Mucosa of rectum (tissue), 2 donors: ENCODE data around the gene CD22.

Experiments
- H3K27ac ChIP-seq, 2 donors: one replicate each; pipeline ENCODE4 v1.7.0; 2013; ENCODE audit warnings: inconsistent platforms in 2 of 2, low read depth in 2 of 2, low read length in 2 of 2
- H3K27me3 ChIP-seq, 2 donors: one replicate each; pipeline ENCODE4 v1.7.0; 2013; ENCODE audit warnings: low read length in 2 of 2; ENCODE audit not compliant: control insufficient read depth in 2 of 2, insufficient read depth in 2 of 2
- H3K36me3 ChIP-seq, 2 donors: one replicate each; pipeline ENCODE4 v1.7.0; 2013; ENCODE audit warnings: low read length in 2 of 2; ENCODE audit not compliant: control insufficient read depth in 2 of 2, insufficient read depth in 2 of 2
- H3K4me1 ChIP-seq, 2 donors: one replicate each; pipeline ENCODE4 v1.7.0; 2013; ENCODE audit warnings: low read length in 2 of 2, mild to moderate bottlenecking in 1 of 2; ENCODE audit not compliant: control insufficient read depth in 2 of 2, insufficient read depth in 2 of 2
- H3K4me3 ChIP-seq, 2 donors: one replicate each; pipeline ENCODE4 v1.7.0; 2013; ENCODE audit warnings: low read length in 2 of 2
- H3K9ac ChIP-seq, 2 donors: one replicate each; pipeline ENCODE4 v1.7.0; 2013; ENCODE audit warnings: low read length in 2 of 2, low read depth in 1 of 2, mild to moderate bottlenecking in 1 of 2
- H3K9me3 ChIP-seq, 2 donors: one replicate each; pipeline ENCODE4 v1.7.0; 2013; ENCODE audit warnings: low read length in 2 of 2; ENCODE audit not compliant: control insufficient read depth in 2 of 2
- donor health status: healthy.
- donor health status: Normal muscosa, but diverticular disease.

CD22 gene

GRCh38 chr19:35340431-35340830, 11.4 kb downstream of the CD22 start:
- no peak overlapping the region for H3K9ac ChIP-seq
- H3K4me3 ChIP-seq, result no peak overlapping the region
- H3K36me3 ChIP-seq, result no peaks in the 10 kb centered on the region
- H3K4me1 ChIP-seq, result no peaks in the 10 kb centered on the region
- H3K27me3 ChIP-seq, result peaks cover 0 to 5% of the 10 kb centered on the region in 2 donors
- H3K27ac ChIP-seq, result no peak overlapping the region
- H3K9me3 ChIP-seq, result no peaks in the 10 kb centered on the region

DNA sequence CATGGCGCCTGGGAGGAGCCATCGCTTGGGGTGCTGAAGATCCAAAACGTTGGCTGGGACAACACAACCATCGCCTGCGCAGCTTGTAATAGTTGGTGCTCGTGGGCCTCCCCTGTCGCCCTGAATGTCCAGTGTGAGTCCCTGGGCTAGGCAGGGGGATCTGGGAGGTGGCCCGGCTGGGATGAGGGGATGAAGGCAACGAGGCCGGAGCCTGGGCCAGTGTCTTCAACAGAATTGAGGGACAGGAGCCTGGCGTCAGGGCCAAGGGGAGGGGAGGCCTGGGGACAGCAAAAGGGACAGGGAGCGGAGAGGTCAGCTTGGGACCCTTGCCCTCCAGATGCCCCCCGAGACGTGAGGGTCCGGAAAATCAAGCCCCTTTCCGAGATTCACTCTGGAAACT, 12.0 kb downstream of the CD22 start:
- Histone ChIP-seq H3K27ac (no peak overlapping the region), H3K36me3 (no peaks in the 10 kb centered on the region), H3K27me3 (peaks cover 0 to 5% of the 10 kb centered on the region in 2 donors), H3K9me3 (no peaks in the 10 kb centered on the region), H3K4me1 (no peaks in the 10 kb centered on the region), H3K9ac (no peak overlapping the region), H3K4me3 (no peak overlapping the region)

DNA sequence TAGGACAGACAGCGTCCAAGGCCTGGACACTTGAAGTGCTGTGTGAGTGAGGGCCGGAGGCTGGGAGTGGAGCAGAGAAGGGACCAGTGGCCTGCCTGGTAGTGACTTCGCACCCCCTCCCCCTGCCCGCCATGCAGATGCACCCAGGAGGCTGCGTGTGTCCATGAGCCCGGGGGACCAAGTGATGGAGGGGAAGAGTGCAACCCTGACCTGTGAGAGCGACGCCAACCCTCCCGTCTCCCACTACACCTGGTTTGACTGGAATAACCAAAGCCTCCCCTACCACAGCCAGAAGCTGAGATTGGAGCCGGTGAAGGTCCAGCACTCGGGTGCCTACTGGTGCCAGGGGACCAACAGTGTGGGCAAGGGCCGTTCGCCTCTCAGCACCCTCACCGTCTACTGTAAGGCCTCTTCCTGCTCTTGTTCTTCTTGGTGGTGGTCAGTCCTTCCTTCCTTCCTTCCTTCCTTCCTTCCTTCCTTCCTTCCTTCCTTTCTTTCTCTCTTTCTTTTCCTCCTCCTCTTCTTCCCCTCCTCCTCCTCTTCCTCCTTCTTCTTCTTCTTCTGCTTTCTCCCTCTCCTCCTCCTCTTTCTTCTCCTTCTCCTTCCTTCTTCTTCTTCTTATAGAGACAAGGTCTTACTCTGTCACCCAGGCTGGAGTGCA, 12.7 kb downstream of the CD22 start:
- Histone ChIP-seq H3K27me3 (peaks cover 0 to 5% of the 10 kb centered on the region in 2 donors), H3K9me3 (no peaks in the 10 kb centered on the region), H3K36me3 (no peaks in the 10 kb centered on the region), H3K4me3 (no peak overlapping the region), H3K9ac (no peak overlapping the region), H3K4me1 (no peaks in the 10 kb centered on the region), H3K27ac (no peak overlapping the region)

GRCh38 chr19:35342430-35342829, 13.4 kb downstream of the CD22 start:
- H3K9ac ChIP-seq, result no peak overlapping the region
- no peaks in the 10 kb centered on the region for H3K4me1 ChIP-seq
- no peak overlapping the region for H3K4me3 ChIP-seq
- H3K27ac ChIP-seq, result no peak overlapping the region
- H3K36me3 ChIP-seq, result no peaks in the 10 kb centered on the region
- no peaks in the 10 kb centered on the region for H3K9me3 ChIP-seq
- H3K27me3 ChIP-seq, result peaks cover 0 to 5% of the 10 kb centered on the region in 2 donors

GRCh38 chr19:35344511-35345031, 15.6 kb downstream of the CD22 start:
- Histone ChIP-seq H3K9ac (no peak overlapping the region), H3K4me1 (peaks cover 0 to 2% of the 10 kb centered on the region in 2 donors), H3K9me3 (no peaks in the 10 kb centered on the region), H3K4me3 (no peak overlapping the region), H3K36me3 (no peaks in the 10 kb centered on the region), H3K27me3 (peaks cover 0 to 7% of the 10 kb centered on the region in 2 donors), H3K27ac (no peak overlapping the region)

GRCh38 chr19:35345671-35346111, 16.7 kb downstream of the CD22 start:
- Histone ChIP-seq H3K9me3 (no peaks in the 10 kb centered on the region), H3K9ac (no peak overlapping the region), H3K27ac (no peak overlapping the region), H3K27me3 (peaks cover 0 to 5% of the 10 kb centered on the region in 2 donors), H3K4me3 (no peak overlapping the region), H3K4me1 (peaks cover 0 to 2% of the 10 kb centered on the region in 2 donors), H3K36me3 (no peaks in the 10 kb centered on the region)

- no peak overlapping the region for H3K9ac ChIP-seq
- H3K9me3 ChIP-seq, result no peaks in the 10 kb centered on the region
- peak overlapping the region in 1 of 2 donors; percentile 43 for H3K27ac ChIP-seq
- no peaks in the 10 kb centered on the region for H3K36me3 ChIP-seq
- peaks cover 0 to 2% of the 10 kb centered on the region in 2 donors for H3K4me1 ChIP-seq
- H3K4me3 ChIP-seq, result no peak overlapping the region
- peaks cover 0 to 4% of the 10 kb centered on the region in 2 donors for H3K27me3 ChIP-seq
Observed at GRCh38 chr19:35346193-35347052, 17.4 kb downstream of the CD22 start.

DNA sequence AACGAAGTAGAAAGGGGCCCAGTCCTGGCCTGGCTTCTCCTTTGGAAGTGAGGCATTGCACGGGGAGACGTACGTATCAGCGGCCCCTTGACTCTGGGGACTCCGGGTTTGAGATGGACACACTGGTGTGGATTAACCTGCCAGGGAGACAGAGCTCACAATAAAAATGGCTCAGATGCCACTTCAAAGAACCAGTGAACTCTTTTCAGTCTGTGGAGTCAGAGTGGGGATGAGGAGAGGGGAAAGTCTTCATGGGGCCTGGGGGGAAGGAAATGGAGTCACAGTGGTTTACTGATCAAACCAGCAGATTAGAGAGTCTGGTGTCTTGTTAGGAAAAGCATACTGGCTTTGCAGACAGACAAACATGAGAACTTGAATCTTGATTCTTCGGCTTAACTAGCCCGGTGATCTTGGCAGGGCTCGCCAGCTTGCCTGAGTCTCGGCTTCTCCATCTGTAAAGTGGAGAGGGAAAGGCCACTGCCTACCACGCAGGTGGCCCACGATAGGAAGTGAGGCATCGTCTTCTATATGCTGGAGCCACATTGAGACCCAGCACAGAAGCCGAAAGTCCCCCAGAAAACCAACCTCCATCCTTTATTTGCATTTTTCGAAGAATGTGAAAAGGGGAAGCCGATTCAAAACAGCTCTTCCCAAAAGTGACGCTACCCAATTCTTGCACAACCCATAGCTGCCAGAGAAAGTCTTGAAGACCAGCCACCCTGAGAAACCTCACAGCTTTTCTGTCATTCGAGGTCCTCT, 18.4 kb downstream of the CD22 start, which contains the start of gene FFAR1:
Gene FFAR1 (plus strand): TSS at position 732 of the 759 bp plus-strand sequence. CDS start 3,650 bp downstream, outside the sequence.
- Histone ChIP-seq H3K36me3 (no peaks in the 10 kb centered on the region), H3K4me1 (peaks cover 0 to 2% of the 10 kb centered on the region in 2 donors), H3K9ac (no peak within 1 kb of the TSS), H3K9me3 (no peaks in the 10 kb centered on the region), H3K4me3 (no peak within 1 kb of the TSS), H3K27me3 (peaks cover 0 to 4% of the 10 kb centered on the region in 2 donors), H3K27ac (peak within 1 kb of the TSS in 1 of 2 donors; percentile 43)

DNA sequence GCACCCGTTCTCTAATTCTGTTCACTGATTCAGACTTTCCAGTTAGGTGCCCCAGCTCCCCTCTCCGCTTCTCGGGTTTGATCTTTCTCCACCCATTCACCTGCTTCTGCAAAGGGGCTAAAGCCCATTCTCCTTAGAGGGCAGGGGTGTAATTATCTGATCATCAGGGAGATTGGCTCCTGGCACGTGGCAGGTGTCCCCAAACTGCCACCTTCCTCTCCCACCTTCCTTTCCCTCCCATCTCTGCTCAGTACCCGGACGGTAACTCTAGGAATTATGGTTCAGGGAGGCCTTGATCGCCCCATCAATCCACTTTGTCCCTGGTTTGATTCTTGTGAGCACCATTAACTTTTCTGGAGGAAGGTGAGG, 18.9 kb downstream of the CD22 start:
- no peak overlapping the region for H3K9ac ChIP-seq
- H3K4me3 ChIP-seq, result no peak overlapping the region
- peaks cover 0 to 2% of the 10 kb centered on the region in 2 donors for H3K4me1 ChIP-seq
- no peaks in the 10 kb centered on the region for H3K9me3 ChIP-seq
- no peak overlapping the region for H3K27ac ChIP-seq
- H3K36me3 ChIP-seq, result no peaks in the 10 kb centered on the region
- H3K27me3 ChIP-seq, result peaks cover 0 to 4% of the 10 kb centered on the region in 2 donors
